Embryonic facial prominence (tissue), 1 donor: ENCODE results near the gene FZD7.
A peak's percentile ranks its signal among the peaks of the same experiment; 100 is the strongest.

Source experiments
- DNase-seq: peaks from one replicate; pipeline ENCODE4 v3.0.0-alpha.2; 2016; ENCODE audit errors: extremely low spot score

Gene FZD7

DNA sequence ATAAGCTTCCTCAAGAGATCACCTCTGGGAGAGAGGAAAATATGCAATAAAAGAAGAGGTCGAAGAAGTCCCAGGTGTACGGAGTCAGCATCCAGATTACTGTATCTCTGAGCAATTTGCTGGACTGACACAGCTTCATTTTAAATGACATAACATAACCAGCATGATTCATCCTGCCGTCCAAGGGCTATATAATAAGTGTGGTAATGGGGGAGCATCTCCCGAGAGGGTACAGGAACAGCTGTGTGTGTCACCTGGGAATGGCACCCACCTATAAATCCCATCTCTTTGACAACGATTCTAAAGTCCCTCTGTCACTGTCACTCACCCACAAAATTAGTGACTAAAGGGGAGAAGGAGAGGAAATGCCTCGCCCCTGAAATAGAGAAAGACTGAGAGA, 19.3 kb upstream of the FZD7 start:
- no peak for DNase-seq

DNA sequence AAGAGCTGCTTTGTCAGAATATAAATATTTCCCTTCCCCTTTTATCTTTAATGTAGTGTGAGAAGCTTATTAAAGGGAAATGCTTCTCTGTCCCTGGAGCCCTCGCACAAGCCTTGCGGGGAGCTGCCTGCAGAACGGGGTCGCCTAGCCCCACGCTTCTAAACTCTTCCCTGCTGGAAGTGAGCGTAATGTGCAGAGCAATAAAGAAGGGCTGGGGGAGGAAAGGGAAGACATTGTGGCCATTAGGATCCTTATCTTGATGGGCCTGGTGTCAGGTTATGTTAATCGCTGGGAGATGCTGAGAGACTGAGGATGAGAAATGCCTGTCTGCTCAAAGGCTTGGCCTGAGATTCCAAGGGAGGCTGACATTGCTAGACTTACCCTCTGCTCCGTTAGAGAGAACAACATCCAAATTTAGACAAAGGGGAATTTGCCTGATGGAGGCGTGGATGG, 18.9 kb upstream of the FZD7 start:
- DNase-seq, result no peak

DNA sequence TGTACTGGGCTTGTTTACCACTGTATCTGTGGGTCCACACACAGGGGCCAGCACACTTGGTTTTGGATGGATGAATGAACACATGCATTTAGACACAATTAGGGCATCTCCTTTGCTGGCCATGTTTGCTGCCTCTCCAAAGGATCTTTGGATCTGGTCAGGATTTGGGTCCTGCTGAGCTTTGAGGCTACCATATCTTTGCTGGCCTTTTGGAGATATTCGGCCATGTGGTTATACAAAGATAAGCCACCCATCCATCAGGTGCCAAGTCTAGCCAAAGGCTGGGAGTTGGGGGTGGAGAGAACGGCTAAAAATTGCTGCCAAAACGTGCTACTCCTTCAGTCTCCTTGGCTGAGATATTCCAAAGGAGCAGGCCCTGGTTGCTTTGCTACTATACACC, 18.2 kb upstream of the FZD7 start:
- DNase-seq, result no peak

DNA sequence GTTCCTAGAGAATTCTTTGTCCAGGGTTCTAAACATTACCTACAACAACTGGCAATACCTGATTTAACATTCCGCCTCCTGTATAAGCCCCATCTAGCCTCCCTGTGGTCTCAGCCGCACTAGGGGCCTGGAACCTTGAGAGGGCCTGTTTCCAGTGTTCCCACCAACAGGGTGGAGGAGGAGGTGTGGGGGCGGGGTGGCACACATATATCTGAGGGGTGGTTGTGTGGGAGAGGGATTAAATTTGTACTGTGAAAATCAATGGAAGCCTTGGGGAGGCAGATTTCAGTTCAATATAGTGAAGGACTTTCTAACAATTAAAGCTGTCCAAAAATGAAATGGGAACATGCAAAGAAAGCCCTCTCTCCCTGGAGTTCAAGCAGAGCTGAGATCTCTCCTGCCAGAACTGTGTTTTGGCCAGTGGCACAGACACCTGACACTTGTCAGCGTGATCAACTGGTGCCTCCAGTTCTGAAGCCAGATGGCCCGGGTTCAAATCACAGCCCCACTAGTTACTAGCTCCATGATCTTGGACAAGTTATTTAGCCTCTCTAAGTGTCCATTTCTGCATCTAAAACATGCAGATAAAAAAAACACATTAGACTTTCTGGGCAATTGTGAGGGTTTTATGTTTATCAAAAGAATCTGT, 17.0 kb upstream of the FZD7 start:
- DNase-seq, result no peak

DNA sequence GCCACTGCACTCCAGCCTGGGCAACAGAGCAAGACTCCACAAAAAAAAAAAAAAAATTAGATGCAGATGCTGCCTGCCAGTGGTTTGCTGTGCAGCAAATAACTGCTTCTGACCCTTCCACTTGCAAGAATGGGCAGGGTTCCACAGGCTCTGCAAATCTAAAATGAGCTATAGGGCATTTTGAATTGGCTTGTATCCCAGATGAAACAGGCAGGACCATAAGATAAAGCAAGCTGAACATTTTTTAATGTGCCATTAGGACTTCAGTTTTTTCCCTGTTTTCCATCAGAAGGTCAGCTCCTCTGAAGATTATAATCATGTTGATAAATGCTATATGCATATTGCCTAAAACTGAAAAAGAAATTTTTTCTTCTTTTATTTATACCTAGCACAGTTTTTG, 15.7 kb upstream of the FZD7 start:
- DNase-seq, result no peak

DNA sequence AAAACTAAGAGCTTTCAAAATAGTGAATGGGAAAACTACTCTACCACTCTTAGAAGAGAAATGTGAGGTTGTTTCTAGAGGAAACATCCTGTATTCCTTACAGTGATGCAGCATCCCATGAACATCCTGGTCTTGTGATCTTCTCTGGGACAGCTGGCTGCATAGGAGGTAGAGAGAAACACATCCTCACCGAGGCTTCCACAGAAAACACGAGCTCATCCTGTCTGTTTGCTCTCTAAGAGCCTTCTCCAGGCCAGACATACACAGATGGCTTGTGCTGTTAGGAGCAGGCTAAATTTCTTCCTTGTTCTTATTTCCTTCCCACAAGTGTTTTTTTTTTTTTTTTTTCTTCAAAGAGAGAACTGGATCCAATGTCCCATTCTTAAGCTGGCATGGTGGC, 14.7 kb upstream of the FZD7 start:
- no peak for DNase-seq

DNA sequence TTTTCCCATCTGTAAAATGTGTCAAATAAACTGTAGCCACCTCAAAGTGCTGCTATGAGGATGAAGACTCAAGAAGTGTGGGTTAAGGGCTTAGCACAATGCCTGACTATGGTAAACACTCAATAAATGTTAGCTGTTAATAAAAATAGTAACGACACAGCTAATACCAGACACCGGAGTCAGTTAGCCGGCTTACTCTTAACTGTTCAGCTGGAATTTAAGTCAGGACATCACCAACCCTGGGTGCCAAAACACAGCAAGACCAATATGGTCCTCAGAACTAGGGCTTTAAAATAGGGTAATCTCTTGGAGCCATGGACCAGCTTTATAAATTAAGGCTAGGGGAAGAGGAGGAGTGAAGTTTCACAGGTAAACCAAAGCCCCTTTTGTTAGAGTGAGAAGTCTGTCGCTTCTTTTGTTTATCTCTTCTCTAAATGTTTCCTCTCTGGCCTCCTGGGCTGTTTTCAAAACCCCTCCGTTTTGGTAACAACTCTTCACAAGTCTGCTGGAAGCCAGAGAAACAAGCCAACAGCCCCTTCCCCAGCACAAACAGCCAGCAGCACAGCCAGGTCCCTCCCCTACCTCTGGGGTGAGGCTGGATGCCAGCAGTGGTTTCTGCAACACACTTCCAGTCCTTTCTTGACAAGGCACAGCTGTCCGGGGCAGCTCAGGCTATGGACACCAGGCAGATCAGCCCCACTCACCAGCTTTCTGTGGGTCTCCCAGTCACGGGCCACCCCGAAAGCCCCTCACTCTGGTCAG, 13.8 kb upstream of the FZD7 start:
- DNase-seq, result no peak

DNA sequence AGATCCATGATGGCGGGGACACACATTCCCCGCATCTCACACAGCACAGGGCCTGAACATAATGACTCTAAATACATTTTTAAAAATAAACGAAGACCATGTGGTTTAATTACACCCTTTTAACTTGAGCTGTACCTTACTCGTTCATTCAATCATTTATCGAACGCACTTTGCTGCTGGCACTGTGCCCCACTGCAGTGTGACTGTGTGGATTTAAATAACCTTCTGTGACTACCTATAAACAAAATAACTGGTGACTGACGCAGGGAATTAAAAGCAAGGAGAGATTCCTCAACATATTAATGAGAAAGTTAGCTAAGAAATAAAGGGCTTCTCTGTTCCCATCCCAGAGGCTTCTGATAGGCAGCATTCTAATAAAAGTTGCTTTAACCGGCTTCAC, 10.9 kb upstream of the FZD7 start:
- DNase-seq, result no peak

DNA sequence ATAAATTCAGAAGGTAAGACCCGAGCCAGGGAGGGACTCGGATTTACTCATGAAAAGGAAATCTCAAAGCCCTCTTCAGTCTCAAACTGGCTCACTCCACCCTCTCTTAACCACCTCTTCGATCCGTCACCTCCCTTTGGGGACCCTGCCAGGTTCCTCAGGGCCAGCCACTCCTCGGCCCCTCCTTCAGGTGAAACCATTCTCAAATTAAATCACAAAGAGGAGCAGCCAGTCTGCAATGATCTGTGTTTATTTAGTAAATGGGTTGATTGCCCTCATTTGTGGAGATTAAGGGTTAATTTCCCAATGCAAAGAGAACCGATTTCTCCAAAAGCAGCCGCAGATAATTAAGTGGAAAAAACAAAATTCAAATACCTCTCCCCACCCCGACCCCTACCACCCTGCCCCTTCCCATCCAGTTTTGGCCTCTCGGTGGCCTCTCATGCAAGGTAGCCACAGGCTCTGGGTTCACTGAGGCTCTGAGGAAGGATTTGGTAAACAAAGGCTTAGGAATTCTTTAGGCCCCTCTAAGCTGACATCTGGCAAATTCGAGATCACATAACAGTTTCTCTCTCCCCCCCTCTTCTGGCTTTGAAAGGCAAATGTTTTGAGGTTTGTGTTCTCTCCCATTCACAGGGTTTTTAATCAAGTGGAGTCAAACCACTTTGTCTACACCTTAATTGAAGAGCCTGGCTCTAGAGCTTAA, 10.3 kb upstream of the FZD7 start:
- no peak for DNase-seq

DNA sequence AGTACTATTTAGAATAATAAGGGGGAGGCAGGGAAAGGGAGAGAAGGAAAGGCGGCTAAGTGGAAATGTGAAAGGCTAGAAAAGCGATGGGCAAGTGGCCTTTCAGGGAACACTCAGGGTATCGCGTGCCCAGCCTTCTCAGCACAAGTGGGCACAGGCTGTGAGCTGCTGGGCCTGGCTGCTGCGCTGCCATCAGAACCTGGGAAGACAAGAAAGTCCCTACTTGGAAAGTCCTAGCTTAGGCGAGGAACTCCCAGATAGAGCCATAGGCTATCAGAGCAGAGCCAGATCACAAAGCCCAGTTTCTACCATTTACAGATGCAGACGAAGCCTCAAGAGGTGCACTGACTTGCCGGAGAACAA, 9.8 kb upstream of the FZD7 start:
- DNase-seq, result no peak

DNA sequence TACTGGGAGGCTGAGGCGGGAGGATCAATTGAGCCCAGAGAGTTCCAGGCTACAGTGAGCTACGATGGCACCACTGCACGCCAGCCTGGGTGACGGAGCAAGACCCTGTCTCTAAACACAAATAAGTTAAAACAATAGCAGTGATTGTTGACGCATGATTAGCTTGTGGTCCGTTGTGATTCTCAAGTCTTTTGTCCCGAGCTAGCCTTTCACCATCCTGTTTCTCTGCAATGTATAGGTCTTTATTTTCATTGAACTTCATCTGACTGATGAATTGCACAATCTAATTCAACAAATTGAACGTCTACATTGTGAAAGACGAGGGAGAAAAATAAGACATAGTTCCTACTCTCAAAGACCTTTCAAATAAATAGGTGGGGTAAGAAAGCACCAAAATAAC, 8.8 kb upstream of the FZD7 start:
- DNase-seq, result no peak

DNA sequence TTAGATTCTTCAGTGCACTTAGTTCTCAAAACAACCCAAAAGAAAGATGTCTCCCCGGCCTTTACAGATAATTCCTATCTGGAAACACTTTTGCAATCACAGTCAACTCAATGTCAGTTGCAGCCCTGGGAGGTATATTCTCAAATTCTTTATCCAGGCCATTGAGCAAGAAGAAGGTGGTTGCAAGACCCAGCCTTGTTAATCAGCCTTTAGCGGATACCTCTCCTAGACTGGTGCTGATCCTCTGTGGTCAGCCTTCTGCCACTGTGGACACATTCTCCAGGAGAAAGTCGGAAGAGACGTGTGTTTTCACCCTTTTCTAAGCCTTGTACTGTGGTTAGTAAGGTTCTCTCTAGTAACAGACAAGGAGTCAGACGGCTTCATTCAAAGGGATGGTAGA, 7.8 kb upstream of the FZD7 start:
- no peak for DNase-seq

DNA sequence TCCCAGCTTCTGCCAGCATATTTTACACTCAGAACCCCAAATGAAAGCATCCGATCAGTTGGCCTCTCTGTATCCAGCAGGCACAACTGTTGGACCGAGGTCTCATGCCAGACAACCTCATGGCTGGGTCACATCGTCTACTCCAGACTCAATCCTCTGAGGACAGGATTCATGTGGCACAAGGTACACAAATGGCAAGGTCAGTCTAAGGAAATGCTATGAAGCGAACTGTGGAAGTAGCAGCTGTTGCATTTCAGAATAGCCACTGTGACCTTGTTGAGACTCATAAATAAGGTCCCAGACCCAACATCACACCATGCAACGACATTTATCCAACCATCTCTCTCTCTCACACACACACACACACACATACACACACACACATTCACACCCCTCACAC, 7.1 kb upstream of the FZD7 start:
- DNase-seq, result no peak

DNA sequence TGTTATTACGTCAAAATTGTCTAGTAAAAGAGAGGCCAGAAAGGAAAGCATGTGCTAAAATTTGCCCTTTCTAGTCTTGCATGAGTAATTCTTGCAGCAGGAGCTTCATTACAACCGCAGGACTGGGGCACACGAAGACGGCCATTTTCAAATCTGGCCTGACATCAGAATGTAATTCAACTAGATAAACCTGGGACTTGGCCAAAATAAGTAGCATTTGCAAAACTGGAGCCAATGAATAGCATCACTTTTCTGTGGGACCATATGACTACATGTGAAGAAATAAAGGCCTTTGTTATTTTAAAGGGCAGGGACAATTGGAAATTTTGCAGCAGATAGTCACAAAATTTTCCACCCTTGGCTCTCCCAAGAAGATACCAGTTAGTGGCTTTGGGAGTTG, 3.0 kb upstream of the FZD7 start:
- no peak for DNase-seq

DNA sequence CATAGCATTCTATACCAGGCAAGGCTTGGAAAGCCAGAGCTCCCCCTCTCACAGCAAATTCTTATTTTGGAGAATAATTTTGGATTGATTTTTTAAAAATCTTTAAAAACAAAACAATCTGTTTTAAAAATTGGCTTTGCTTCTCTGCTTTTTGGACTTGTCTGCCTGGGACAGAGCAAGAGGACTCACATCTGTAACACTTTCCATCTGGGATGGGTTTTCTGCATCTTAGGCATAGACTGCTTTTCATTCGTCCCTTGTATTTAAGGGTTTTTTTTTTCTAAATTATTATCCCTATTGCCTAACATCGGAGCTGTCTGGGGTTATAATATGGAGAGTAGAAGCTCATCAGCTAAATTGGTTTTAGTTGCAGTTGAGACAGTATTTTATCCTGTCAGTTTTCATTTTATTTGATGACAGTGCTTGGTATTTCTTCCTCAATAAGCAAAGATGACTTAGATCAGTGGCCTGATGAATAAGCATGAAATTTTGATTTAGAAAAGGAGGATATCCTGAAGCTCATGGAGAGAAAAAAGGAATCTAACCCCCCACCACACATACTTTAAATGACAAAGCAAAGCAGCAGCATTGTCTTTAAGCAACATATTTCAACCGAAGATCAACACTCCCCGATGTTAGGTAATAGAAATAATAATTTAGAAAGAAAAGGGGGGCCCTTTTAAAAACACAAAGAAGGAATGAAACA, 2.3 kb upstream of the FZD7 start:
- no peak for DNase-seq

DNA sequence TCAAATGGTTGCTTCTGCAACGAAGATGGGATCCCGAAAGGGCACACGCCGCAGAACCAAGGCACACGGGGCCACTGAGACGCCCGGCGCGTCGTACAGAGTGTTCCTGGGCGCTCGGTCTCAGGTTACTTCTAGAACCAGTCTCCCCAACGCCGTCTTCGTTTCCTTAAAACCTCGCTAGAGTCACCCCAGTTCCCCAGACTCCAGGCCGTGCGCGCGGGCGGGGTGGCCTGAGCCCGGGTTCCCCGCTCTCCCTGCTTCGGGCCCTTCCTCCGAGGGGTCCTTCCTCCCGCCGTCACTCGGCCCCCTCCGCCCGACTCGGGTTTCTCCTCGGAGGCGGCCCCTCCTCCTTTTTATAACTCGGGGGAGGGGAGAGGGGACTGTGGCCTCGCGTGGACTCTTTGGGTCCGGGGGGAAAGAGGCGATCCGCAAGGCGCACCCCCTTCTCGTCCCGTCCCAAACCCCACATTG, 774 bp upstream of the FZD7 start:
- DNase-seq, result peak; percentile 68

DNA sequence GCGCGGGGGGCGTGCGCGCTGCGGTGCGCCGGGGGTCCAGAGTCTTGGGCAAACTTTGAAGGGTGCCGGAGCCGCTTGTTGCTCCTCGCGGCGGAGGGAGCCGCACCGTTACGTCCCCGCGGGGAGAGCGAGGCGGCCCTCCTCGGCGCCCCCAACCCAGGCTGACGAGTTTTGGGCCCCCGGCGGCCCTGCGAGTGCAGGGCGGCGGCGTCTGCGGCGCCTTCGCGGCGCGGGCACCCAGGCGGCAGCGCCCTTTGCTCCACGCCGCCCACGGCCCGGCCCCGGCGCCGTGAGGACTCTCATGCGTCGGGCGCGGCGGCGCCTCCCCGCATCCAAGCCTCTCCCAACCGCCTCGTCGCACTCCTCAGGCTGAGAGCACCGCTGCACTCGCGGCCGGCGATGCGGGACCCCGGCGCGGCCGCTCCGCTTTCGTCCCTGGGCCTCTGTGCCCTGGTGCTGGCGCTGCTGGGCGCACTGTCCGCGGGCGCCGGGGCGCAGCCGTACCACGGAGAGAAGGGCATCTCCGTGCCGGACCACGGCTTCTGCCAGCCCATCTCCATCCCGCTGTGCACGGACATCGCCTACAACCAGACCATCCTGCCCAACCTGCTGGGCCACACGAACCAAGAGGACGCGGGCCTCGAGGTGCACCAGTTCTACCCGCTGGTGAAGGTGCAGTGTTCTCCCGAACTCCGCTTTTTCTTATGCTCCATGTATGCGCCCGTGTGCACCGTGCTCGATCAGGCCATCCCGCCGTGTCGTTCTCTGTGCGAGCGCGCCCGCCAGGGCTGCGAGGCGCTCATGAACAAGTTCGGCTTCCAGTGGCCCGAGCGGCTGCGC, 814 bp downstream of the FZD7 start:
- DNase-seq, result no peak

DNA sequence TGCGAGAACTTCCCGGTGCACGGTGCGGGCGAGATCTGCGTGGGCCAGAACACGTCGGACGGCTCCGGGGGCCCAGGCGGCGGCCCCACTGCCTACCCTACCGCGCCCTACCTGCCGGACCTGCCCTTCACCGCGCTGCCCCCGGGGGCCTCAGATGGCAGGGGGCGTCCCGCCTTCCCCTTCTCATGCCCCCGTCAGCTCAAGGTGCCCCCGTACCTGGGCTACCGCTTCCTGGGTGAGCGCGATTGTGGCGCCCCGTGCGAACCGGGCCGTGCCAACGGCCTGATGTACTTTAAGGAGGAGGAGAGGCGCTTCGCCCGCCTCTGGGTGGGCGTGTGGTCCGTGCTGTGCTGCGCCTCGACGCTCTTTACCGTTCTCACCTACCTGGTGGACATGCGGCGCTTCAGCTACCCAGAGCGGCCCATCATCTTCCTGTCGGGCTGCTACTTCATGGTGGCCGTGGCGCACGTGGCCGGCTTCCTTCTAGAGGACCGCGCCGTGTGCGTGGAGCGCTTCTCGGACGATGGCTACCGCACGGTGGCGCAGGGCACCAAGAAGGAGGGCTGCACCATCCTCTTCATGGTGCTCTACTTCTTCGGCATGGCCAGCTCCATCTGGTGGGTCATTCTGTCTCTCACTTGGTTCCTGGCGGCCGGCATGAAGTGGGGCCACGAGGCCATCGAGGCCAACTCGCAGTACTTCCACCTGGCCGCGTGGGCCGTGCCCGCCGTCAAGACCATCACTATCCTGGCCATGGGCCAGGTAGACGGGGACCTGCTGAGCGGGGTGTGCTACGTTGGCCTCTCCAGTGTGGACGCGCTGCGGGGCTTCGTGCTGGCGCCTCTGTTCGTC, 1.7 kb downstream of the FZD7 start:
- DNase-seq, result no peak

DNA sequence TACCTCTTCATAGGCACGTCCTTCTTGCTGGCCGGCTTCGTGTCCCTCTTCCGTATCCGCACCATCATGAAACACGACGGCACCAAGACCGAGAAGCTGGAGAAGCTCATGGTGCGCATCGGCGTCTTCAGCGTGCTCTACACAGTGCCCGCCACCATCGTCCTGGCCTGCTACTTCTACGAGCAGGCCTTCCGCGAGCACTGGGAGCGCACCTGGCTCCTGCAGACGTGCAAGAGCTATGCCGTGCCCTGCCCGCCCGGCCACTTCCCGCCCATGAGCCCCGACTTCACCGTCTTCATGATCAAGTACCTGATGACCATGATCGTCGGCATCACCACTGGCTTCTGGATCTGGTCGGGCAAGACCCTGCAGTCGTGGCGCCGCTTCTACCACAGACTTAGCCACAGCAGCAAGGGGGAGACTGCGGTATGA, 2.3 kb downstream of the FZD7 start:
- DNase-seq, result no peak

DNA sequence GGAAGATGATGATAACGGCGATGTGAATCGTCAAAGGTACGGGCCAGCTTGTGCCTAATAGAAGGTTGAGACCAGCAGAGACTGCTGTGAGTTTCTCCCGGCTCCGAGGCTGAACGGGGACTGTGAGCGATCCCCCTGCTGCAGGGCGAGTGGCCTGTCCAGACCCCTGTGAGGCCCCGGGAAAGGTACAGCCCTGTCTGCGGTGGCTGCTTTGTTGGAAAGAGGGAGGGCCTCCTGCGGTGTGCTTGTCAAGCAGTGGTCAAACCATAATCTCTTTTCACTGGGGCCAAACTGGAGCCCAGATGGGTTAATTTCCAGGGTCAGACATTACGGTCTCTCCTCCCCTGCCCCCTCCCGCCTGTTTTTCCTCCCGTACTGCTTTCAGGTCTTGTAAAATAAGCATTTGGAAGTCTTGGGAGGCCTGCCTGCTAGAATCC, 3.0 kb downstream of the FZD7 start:
- DNase-seq, result no peak
